Neural progenitor cell (in vitro differentiated cells): ENCODE measurements around the gene ACER1.

Experiments used
- EZH2phosphoT487 ChIP-seq: fragments of 200-600 bp; sonication (generic); IDR thresholded peaks from 2 replicates; pipeline ENCODE4 v1.6.1; 2017; ENCODE audit warnings: antibody characterized with exemption
- TF ChIP-seq, protein P1 (sequence below): fragments of 200-600 bp; sonication (generic); IDR thresholded peaks from 2 replicates; pipeline ENCODE4 v1.5.1; 2017; ENCODE audit warnings: antibody characterized with exemption, mild to moderate bottlenecking

DNA sequence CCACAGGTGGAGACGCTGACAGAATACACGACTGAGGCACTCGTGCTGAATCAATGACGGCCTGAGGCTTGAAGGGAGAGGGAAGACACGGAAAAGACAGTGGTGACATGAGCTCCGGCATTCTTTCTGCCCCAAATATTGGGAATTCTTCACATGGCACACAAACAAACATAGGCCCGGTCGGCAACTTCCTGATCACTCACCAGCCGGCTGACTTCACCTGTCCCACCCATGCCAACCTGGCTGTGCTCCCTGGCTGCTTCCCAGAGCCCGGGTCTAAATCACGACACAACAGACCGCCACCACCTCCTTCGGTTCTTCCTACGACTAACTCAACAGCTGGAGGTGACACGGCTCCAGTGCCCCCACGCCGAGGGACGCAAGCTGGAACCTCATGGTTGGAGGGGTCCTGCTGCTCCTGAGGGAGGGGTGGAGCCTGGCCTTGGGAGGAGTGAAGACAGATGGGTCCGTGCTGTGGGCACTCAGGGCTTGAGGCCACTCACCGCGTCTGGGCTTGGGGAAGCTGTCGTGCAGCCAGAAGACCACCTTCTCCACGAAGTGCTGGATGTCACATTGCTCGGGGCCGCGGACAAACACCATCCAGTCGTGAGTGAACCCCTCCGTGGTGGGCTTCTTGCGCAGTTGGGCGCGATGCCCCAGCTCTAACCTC, 63.2 kb downstream of the ACER1 start:
- TF ChIP-seq, protein P1, sequence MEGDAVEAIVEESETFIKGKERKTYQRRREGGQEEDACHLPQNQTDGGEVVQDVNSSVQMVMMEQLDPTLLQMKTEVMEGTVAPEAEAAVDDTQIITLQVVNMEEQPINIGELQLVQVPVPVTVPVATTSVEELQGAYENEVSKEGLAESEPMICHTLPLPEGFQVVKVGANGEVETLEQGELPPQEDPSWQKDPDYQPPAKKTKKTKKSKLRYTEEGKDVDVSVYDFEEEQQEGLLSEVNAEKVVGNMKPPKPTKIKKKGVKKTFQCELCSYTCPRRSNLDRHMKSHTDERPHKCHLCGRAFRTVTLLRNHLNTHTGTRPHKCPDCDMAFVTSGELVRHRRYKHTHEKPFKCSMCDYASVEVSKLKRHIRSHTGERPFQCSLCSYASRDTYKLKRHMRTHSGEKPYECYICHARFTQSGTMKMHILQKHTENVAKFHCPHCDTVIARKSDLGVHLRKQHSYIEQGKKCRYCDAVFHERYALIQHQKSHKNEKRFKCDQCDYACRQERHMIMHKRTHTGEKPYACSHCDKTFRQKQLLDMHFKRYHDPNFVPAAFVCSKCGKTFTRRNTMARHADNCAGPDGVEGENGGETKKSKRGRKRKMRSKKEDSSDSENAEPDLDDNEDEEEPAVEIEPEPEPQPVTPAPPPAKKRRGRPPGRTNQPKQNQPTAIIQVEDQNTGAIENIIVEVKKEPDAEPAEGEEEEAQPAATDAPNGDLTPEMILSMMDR, result no peak
- no peak for TF ChIP-seq EZH2phosphoT487
